GM12878 (cell line): Measurements from ENCODE around the gene PLET1.

ENCODE experiments used
- EED ChIP-seq: sonication (generic); IDR thresholded peaks from 2 replicates; pipeline ENCODE4 v1.6.1; 2016; ENCODE audit warnings: antibody characterized with exemption, low read depth
- HCFC1 ChIP-seq: fragments of 150-350 bp; IDR thresholded peaks from 2 replicates; pipeline ENCODE4 v1.6.1; 2014; ENCODE audit warnings: low read length
- TF ChIP-seq, protein P1 (sequence below): IDR thresholded peaks from 2 replicates; pipeline ENCODE4 v1.6.1; 2012; ENCODE audit warnings: improper control_type of control experiment, low read depth, low read length; ENCODE audit not compliant: insufficient replicate concordance

DNA sequence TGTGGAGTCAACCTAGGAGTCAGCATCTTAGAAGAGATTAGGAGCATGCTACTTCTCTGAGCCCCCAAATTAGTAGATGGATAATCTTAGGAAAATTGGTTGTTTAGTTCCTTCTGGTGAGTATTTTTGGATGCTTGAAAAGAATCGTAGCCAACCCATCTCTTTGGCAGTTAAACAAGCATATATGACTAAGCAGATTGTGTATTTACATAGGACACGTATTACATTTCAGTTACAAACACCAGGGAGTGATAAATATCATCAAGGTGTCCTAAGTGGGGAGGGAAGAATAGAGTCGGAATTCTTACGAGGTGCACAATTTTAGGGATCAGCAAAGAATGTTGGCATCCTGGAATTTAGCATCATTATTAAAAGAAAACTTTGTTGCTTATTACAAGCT lies 13.5 kb downstream of the PLET1 start:
- TF ChIP-seq, protein P1, sequence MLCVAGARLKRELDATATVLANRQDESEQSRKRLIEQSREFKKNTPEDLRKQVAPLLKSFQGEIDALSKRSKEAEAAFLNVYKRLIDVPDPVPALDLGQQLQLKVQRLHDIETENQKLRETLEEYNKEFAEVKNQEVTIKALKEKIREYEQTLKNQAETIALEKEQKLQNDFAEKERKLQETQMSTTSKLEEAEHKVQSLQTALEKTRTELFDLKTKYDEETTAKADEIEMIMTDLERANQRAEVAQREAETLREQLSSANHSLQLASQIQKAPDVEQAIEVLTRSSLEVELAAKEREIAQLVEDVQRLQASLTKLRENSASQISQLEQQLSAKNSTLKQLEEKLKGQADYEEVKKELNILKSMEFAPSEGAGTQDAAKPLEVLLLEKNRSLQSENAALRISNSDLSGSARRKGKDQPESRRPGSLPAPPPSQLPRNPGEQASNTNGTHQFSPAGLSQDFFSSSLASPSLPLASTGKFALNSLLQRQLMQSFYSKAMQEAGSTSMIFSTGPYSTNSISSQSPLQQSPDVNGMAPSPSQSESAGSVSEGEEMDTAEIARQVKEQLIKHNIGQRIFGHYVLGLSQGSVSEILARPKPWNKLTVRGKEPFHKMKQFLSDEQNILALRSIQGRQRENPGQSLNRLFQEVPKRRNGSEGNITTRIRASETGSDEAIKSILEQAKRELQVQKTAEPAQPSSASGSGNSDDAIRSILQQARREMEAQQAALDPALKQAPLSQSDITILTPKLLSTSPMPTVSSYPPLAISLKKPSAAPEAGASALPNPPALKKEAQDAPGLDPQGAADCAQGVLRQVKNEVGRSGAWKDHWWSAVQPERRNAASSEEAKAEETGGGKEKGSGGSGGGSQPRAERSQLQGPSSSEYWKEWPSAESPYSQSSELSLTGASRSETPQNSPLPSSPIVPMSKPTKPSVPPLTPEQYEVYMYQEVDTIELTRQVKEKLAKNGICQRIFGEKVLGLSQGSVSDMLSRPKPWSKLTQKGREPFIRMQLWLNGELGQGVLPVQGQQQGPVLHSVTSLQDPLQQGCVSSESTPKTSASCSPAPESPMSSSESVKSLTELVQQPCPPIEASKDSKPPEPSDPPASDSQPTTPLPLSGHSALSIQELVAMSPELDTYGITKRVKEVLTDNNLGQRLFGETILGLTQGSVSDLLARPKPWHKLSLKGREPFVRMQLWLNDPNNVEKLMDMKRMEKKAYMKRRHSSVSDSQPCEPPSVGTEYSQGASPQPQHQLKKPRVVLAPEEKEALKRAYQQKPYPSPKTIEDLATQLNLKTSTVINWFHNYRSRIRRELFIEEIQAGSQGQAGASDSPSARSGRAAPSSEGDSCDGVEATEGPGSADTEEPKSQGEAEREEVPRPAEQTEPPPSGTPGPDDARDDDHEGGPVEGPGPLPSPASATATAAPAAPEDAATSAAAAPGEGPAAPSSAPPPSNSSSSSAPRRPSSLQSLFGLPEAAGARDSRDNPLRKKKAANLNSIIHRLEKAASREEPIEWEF = no peak
- TF ChIP-seq EED (no peak), HCFC1 (no peak)
